GM12872 (cell line): Measurements from ENCODE around the gene OXCT2.
"Not testable (repeated sequence)": the region's sequence is repeated elsewhere in the genome, so short reads cannot be mapped to it uniquely, and the experiment has no call there.

Source experiments
- TF ChIP-seq, protein P1 (sequence below): IDR thresholded peaks from 3 replicates; pipeline ENCODE4 v1.5.1; 2011; ENCODE audit warnings: low read depth, mild to moderate bottlenecking, low read length, moderate library complexity; ENCODE audit not compliant: insufficient read depth

Gene OXCT2

DNA sequence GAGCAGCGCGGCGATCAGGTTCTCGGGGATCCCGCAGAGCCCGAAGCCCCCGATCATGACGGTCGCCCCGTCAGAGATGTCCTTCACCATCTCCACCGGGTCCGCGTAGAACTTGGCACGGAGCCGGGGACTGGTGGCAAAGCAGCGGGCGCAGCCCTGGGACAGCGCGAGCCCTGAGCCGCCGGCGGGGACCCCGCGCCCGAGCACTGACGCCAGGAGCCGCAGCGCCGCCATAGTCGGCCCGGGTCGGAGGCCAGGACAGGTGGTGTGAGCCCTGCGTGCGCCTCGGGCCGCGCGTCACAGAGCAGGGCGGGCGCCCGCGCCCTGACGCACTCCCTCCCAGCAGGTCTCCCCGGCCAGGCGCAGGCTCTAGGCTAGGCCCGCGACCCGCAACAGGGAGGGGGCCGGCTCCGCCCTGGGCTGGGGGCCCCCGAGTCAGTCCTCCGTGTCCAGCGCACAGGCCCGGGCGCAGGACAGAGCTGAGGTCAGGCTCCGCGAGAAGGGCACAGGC is at the start of gene OXCT2:
Gene OXCT2 (minus strand): TSS at position 327 of the 511 bp plus-strand sequence. CDS start 93 bp downstream, at position 234.
- TF ChIP-seq, protein P1, sequence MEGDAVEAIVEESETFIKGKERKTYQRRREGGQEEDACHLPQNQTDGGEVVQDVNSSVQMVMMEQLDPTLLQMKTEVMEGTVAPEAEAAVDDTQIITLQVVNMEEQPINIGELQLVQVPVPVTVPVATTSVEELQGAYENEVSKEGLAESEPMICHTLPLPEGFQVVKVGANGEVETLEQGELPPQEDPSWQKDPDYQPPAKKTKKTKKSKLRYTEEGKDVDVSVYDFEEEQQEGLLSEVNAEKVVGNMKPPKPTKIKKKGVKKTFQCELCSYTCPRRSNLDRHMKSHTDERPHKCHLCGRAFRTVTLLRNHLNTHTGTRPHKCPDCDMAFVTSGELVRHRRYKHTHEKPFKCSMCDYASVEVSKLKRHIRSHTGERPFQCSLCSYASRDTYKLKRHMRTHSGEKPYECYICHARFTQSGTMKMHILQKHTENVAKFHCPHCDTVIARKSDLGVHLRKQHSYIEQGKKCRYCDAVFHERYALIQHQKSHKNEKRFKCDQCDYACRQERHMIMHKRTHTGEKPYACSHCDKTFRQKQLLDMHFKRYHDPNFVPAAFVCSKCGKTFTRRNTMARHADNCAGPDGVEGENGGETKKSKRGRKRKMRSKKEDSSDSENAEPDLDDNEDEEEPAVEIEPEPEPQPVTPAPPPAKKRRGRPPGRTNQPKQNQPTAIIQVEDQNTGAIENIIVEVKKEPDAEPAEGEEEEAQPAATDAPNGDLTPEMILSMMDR, result not testable (repeated sequence)

DNA sequence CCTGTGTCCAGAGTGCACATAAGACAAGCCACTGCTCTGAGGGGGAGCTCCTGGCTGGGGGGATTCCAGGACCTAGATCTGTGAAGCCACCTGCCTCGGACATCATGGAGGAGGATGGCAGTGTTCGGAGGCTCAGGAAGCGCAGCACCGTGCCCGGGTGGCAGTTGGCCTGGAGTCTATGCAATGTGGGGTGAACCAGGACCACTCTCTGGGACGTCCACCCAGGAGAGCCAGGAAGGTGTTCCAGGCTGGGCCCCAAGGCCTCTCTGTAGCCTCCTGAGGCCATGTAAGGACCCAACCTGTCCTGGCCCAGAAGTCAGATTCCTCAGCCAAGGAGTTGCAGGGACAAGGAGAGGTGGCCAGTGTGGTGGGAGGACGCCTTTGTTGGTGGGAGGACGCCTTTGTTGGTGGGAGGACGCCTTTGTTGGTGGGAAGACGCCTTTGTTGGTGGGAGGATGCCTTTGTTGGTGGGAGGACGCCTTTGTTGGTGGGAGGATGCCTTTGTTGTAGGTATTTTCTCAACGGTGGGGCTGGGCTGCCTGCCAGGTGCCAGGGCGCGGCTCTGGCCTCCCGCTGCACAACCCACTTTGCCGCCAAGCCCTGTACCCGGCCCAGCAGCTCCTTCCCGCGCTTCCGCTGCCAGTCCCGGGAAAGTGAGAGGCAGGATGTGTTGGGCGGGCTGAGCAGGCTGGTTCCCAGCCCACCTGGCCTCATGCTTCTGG is 48.1 kb upstream of the OXCT2 start:
- TF ChIP-seq, protein P1, result no peak

DNA sequence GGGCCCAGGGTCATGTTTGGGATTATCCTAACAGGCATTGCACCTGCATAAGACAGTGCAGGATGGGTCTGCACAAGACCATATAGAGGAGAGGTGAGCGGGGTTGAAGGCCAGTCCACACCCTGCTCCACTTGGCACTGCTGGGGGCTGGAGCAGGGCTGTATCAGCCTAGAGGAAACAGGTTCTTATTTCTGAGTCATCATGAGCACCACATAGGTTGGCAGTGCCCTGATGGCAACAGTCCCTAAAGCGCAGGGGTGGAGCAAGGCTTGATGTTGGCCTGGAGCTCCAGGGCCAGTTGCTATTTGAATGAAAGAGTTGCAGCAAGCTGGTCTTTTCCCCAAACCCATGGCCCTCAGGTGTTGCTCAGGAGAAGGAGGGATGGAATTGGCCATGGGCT is 47.3 kb upstream of the OXCT2 start:
- TF ChIP-seq, protein P1, result no peak

DNA sequence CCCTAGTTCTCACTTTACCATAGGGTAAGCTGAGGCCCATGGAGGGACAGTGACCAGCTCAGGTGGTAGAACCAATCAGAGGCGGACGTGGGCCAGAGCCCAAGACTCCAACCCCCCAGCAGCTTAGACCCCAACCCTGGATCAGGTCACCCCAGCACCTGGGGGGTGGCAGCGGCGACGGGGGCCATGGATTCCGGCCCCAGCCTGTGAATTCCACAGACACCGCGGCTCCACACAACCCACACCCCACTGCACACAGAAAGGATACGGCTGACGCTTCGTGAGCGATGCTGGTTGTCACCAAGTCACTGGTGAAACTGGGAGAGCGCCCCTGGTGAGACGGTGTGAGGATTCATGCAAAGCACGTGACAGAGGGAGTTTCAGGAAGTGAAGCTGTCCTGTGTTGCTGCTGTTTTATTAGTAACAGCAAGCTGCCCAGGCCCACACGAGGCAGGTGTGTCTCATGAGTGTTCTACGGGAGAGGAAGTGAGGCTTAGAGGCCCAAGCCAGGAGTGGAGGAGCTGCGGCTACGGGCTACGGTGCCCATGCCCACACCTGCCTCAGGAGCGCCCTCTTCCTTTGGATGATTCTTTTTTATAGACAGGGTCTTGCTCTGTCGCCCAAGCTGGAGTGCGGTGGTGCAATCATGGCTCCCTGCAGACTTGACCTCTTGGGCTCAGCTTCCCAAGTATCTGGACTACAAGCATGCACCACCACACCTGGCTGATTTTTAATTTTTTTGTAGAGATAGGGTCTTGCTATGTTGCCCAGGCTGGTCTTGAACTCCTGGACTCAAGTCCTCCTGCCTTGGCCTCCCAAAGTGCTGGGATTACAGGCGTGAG is 46.2 kb upstream of the OXCT2 start:
- TF ChIP-seq, protein P1, result peak; percentile 42

DNA sequence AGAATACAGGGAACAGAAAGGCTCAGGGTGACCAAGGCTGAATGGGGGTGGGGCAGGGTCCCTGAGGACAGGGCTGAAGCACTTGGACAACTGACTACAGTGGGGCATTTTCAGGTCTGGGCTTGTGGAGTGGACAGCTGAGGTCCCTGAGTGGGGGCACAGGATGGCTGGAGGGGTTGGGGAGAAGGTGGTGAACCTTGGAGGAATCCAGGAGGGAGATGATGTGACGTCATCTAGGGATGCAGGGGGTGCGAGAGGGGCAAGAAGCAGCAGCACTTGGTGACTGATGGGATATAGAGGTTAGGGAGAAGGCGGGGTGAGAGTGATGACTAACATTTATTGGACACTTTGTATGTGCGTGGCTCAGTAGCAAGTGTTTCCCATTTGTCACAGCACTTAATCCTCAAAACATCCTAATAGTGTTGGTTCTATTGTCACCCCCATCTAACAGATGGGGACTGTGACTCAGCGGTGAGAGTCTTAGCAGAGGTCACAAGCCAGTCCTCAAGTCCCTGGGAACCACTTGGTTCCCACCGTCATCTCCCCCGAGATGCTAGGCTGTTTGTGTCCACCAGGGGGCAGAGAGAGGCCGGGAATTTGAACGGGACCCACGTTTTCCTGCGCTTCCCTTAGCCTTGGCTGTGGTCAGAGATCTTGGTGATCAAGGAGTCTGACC is 45.4 kb upstream of the OXCT2 start:
- TF ChIP-seq, protein P1, result peak; percentile 84

DNA sequence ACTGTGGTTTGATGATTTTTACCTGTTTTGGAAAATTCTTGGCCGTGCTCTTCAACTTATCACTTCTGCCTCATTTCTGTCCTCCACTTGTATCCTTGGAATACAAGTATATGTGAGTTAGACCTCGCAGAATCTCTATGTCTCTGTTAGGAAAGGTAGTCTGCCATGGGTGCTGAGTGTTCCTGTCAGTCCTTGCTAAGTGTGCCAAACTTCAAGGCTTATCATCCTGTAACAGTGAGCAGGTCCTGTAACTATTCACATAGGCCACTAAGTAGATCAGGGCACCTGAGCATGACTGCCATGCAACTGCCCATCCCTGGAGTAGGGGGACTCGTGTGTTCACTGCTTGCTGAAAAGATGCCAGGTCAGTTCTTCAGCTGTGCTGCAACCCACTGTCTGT is 41.8 kb upstream of the OXCT2 start:
- TF ChIP-seq, protein P1, result no peak
